Trophoblast cell (in vitro differentiated cells and primary cell): Measurements from ENCODE around the gene TRIM7.
A peak's percentile ranks its signal among the peaks of the same experiment; 100 is the strongest.
"Not testable (repeated sequence)": the region's sequence is repeated elsewhere in the genome, so short reads cannot be mapped to it uniquely, and the experiment has no call there.

Experiments used
- DNase-seq, 2 donors: peaks; one replicate each; pipeline ENCODE4 v3.0.0-alpha.2; 2016
- H2AFZ ChIP-seq: 2 replicates; pipeline ENCODE4 v1.6.1; 2013; ENCODE audit warnings: low read length, moderate library complexity, mild to moderate bottlenecking; ENCODE audit not compliant: insufficient read depth, poor library complexity
- H2AK5ac ChIP-seq: 2 replicates; pipeline ENCODE4 v1.6.1; 2013; ENCODE audit warnings: mild to moderate bottlenecking, low read length
- H2BK120ac ChIP-seq: 2 replicates; pipeline ENCODE4 v1.6.1; 2013; ENCODE audit warnings: low read length, mild to moderate bottlenecking, moderate library complexity; ENCODE audit not compliant: insufficient read depth, poor library complexity
- H2BK12ac ChIP-seq: 2 replicates; pipeline ENCODE4 v1.6.1; 2013; ENCODE audit warnings: mild to moderate bottlenecking, low read length, moderate library complexity
- H2BK5ac ChIP-seq: 2 replicates; pipeline ENCODE4 v1.6.1; 2013; ENCODE audit warnings: low read length, low read depth, moderate library complexity, mild to moderate bottlenecking; ENCODE audit not compliant: poor library complexity
- H3K14ac ChIP-seq: 2 replicates; pipeline ENCODE4 v1.6.1; 2013; ENCODE audit warnings: mild to moderate bottlenecking, low read length
- H3K18ac ChIP-seq: 2 replicates; pipeline ENCODE4 v1.6.1; 2013; ENCODE audit warnings: mild to moderate bottlenecking, low read length
- H3K23ac ChIP-seq: 2 replicates; pipeline ENCODE4 v1.6.1; 2013; ENCODE audit warnings: low read length
- H3K27ac ChIP-seq: 2 replicates; pipeline ENCODE4 v1.5.1; 2013; ENCODE audit warnings: low read depth, mild to moderate bottlenecking, inconsistent platforms, low read length, moderate library complexity
- H3K27me3 ChIP-seq: 2 replicates; pipeline ENCODE4 v1.6.1; 2013; ENCODE audit warnings: inconsistent platforms, mild to moderate bottlenecking, low read length, moderate library complexity; ENCODE audit not compliant: insufficient read depth
- H3K36me3 ChIP-seq, 2 experiments: 1 replicate in 1 of 2; 2 replicates in 1 of 2; pipeline ENCODE4 v1.6.1; 2013; ENCODE audit warnings: low read length in 2 of 2, mild to moderate bottlenecking in 2 of 2, moderate library complexity in 1 of 2; ENCODE audit not compliant: insufficient read depth in 2 of 2, control insufficient read depth in 1 of 2
- H3K4ac ChIP-seq: 2 replicates; pipeline ENCODE4 v1.6.1; 2013; ENCODE audit warnings: low read depth, mild to moderate bottlenecking, low read length, moderate library complexity
- H3K4me1 ChIP-seq, 2 experiments: 1 replicate in 1 of 2; 2 replicates in 1 of 2; pipeline ENCODE4 v1.6.1; 2013; ENCODE audit warnings: low read length in 2 of 2, mild to moderate bottlenecking in 2 of 2, moderate library complexity in 1 of 2; ENCODE audit not compliant: insufficient read depth in 2 of 2, control insufficient read depth in 1 of 2
- H3K4me2 ChIP-seq: 2 replicates; pipeline ENCODE4 v1.6.1; 2013; ENCODE audit warnings: inconsistent platforms, mild to moderate bottlenecking, low read length, moderate library complexity
- H3K4me3 ChIP-seq: 2 replicates; pipeline ENCODE4 v1.5.1; 2013; ENCODE audit warnings: mild to moderate bottlenecking, low read depth, low read length, inconsistent platforms
- H3K79me1 ChIP-seq: one replicate; pipeline ENCODE4 v1.6.1; 2013; ENCODE audit warnings: low read length
- H3K79me2 ChIP-seq: 2 replicates; pipeline ENCODE4 v1.6.1; 2013; ENCODE audit warnings: low read length, mild to moderate bottlenecking; ENCODE audit not compliant: control insufficient read depth, insufficient read depth, poor library complexity
- H3K9ac ChIP-seq: 2 replicates; pipeline ENCODE4 v1.6.1; 2013; ENCODE audit warnings: mild to moderate bottlenecking, low read length
- H3K9me3 ChIP-seq: 2 replicates; pipeline ENCODE4 v1.6.1; 2013; ENCODE audit warnings: low read depth, mild to moderate bottlenecking, control low read depth, inconsistent platforms, low read length; ENCODE audit not compliant: insufficient read depth
- H4K12ac ChIP-seq: 2 replicates; pipeline ENCODE4 v1.6.1; 2013; ENCODE audit warnings: low read depth, mild to moderate bottlenecking, low read length, moderate library complexity
- H4K8ac ChIP-seq: 2 replicates; pipeline ENCODE4 v1.6.1; 2013; ENCODE audit warnings: low read depth, mild to moderate bottlenecking, low read length, moderate library complexity
- H4K91ac ChIP-seq: one replicate; pipeline ENCODE4 v1.6.1; 2013; ENCODE audit warnings: low read depth, mild to moderate bottlenecking, low read length, moderate library complexity
- WGBS: extraction: QIAGEN DNeasy Blood & Tissue Kit; methylation state at CpG from one replicate; pipeline ENCODE4 v1.1.7; 2013; ENCODE audit warnings: missing lambda C conversion rate; ENCODE audit not compliant: insufficient read length, insufficient coverage; ENCODE audit errors: extremely low coverage; 5-methylcytosine and 5-hydroxymethylcytosine counted together

TRIM7 gene

GRCh38 chr5:181177559-181177958, 27.4 kb downstream of the TRIM7 start:
- not testable (repeated sequence) for H2BK120ac ChIP-seq, H2BK12ac ChIP-seq, H3K4me2 ChIP-seq, H4K91ac ChIP-seq, DNase-seq, H3K27me3 ChIP-seq, H3K9me3 ChIP-seq, H3K18ac ChIP-seq, H2BK5ac ChIP-seq, H3K79me1 ChIP-seq, H3K9ac ChIP-seq, H4K12ac ChIP-seq, H3K27ac ChIP-seq, H2AFZ ChIP-seq, H3K36me3 ChIP-seq, H3K23ac ChIP-seq, H3K4ac ChIP-seq, H3K4me1 ChIP-seq, H3K14ac ChIP-seq, H3K4me3 ChIP-seq, H2AK5ac ChIP-seq, H4K8ac ChIP-seq, H3K79me2 ChIP-seq
- no CpG with 5 or more reads among the region's 14 CpGs for WGBS

DNA sequence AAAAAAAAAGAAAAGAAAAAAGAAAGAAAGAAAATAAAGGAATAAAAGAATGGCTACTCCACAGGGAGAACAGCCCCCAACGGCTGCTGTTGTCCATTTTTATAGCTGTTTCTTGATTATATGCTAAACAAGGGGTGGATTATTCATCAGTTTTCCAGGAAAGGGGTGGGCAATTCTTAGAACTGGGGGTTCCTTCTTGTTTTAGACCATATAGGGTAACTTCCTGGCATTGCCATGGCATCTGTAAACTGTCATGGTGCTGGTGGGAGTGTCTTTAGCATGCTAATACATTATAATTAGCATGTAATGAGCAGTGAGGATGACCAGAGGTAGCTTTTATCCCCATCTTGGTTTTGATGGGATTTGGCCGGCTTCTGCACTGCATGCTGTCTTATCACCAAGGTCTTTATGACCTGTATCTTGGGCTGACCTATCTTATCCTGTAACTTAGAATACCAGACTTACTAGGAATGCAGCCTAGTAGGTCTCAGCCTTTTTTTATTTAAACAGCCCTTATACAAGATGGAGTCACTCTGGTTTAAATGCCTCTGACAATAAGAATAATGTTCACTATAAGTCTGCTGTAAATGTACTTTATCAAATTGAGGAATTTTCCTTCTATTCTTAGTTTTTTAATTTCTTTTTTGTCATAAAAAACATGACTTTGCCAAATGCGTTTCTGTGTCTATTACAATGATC, 28.6 kb downstream of the TRIM7 start:
- Histone ChIP-seq H3K4me1 (peaks cover 2 to 5% of the 10 kb centered on the region in 2 experiments), H3K4me3 (no peak overlapping the region), H3K27me3 (no peaks in the 10 kb centered on the region), H3K14ac (no peak overlapping the region), H3K79me2 (no peaks in the 10 kb centered on the region), H3K9me3 (peaks cover 2% of the 10 kb centered on the region), H3K18ac (no peak overlapping the region), H4K8ac (no peak overlapping the region), H2AFZ (no peak overlapping the region), H2BK12ac (no peak overlapping the region), H3K36me3 (no peaks in the 10 kb centered on the region), H4K91ac (no peak overlapping the region), H3K4ac (no peak overlapping the region), H3K4me2 (no peak overlapping the region), H3K9ac (no peak overlapping the region), H3K27ac (no peak overlapping the region), H2BK5ac (no peak overlapping the region), H2AK5ac (no peak overlapping the region), H3K23ac (no peak overlapping the region), H2BK120ac (no peak overlapping the region), H3K79me1 (no peaks in the 10 kb centered on the region), H4K12ac (no peak overlapping the region)
- WGBS: no CpG with 5 or more reads among the region's 3 CpGs
- DNase-seq: no peak

DNA sequence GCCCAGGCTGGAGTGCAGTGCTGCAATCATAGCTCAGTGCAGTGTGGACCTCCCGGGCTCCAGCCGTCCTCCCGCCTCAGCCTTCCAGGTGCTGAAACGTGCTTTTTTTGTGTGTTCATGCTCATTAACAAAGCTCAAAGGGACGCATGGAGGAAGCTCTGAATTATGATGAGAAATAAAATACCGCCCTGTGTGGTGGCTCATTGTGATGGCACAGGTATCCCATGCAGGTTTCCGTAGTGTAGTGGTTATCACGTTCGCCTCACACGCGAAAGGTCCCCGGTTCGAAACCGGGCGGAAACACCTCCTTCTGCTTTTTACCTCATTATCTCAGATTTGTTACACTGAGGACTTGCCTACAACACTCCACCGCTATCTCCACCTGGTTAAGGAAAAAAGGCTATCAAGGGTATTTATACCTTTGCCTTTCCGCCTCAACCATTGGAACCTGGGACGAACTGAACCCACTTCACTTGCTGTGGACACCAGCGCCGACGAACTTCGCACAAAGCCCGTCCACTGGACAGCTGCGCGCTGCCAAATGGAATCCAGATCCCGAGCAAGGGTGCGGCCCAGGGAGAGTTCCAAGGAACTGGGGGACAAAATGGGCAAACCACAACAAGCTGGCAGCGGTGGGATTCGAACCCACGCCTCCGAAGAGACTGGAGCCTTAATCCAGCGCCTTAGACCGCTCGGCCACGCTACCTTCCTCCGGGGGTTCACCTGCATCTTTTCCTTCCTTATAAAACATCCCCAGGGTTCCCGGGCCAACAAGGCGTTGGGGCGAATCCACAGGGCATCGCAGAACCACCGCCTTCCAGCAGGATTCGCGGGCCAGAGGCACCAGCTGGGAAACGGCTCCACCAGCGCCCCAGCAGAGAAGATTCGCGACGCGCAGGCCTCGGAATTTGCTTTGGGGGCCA, 31.3 kb downstream of the TRIM7 start:
- H3K23ac ChIP-seq: no peak overlapping the region
- no peak overlapping the region for H4K91ac ChIP-seq
- no peak overlapping the region for H3K27ac ChIP-seq
- H3K36me3 ChIP-seq: no peaks in the 10 kb centered on the region
- peaks cover 2% of the 10 kb centered on the region for H3K9me3 ChIP-seq
- H3K14ac ChIP-seq: no peak overlapping the region
- H2BK5ac ChIP-seq: no peak overlapping the region
- peak in 1 of 2 donors; percentile 50 for DNase-seq
- H3K27me3 ChIP-seq: no peaks in the 10 kb centered on the region
- peaks cover 10 to 14% of the 10 kb centered on the region in 2 experiments for H3K4me1 ChIP-seq
- no peaks in the 10 kb centered on the region for H3K79me1 ChIP-seq
- H3K4ac ChIP-seq: no peak overlapping the region
- H3K4me3 ChIP-seq: peak overlapping the region; percentile 33
- no CpG with 5 or more reads among the region's 50 CpGs for WGBS
- no peak overlapping the region for H2AK5ac ChIP-seq
- peak overlapping the region; percentile 51 for H3K4me2 ChIP-seq
- no peak overlapping the region for H2BK12ac ChIP-seq
- H3K9ac ChIP-seq: no peak overlapping the region
- H3K79me2 ChIP-seq: no peaks in the 10 kb centered on the region
- no peak overlapping the region for H4K8ac ChIP-seq
- H2BK120ac ChIP-seq: no peak overlapping the region
- no peak overlapping the region for H4K12ac ChIP-seq
- no peak overlapping the region for H3K18ac ChIP-seq
- H2AFZ ChIP-seq: peak overlapping the region; percentile 12

DNA sequence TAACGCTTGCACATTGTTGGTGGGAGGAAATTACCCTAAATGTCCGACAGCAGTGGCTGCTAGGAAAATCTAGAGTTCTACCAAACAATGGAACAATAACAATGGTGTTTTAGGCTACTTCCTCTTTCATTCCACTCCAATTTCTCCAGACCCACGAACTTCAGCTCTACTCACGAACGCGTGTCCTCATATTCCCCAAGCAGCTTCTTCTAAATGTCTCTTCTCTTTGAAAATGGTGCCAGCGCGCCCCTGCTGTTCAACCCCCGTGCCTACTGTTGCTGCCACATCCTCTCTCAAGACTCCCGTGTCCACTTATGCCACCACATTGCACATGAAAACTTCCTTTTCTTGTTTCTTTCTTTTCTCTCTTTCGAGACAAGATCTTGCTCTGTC, 32.0 kb downstream of the TRIM7 start:
- H3K27me3 ChIP-seq: no peaks in the 10 kb centered on the region
- H3K4me1 ChIP-seq: peaks cover 10 to 17% of the 10 kb centered on the region in 2 experiments
- H3K23ac ChIP-seq: no peak overlapping the region
- no peak overlapping the region for H4K8ac ChIP-seq
- H3K27ac ChIP-seq: no peak overlapping the region
- no peaks in the 10 kb centered on the region for H3K79me1 ChIP-seq
- H3K4ac ChIP-seq: no peak overlapping the region
- H2BK120ac ChIP-seq: no peak overlapping the region
- H2AK5ac ChIP-seq: no peak overlapping the region
- H3K9me3 ChIP-seq: peaks cover 2% of the 10 kb centered on the region
- peak overlapping the region; percentile 12 for H2AFZ ChIP-seq
- no peaks in the 10 kb centered on the region for H3K79me2 ChIP-seq
- H3K4me2 ChIP-seq: peak overlapping the region; percentile 51
- H3K18ac ChIP-seq: no peak overlapping the region
- no peak overlapping the region for H4K12ac ChIP-seq
- DNase-seq: peak in 1 of 2 donors; percentile 67
- no peak overlapping the region for H3K9ac ChIP-seq
- no CpG with 5 or more reads among the region's 11 CpGs for WGBS
- H3K4me3 ChIP-seq: peak overlapping the region; percentile 33
- no peak overlapping the region for H2BK5ac ChIP-seq
- H2BK12ac ChIP-seq: no peak overlapping the region
- no peak overlapping the region for H4K91ac ChIP-seq
- H3K36me3 ChIP-seq: no peaks in the 10 kb centered on the region
- no peak overlapping the region for H3K14ac ChIP-seq
